ENCODE data around the gene TSPAN11. TPM values are rescaled to one million over a fixed set of nuclear protein-coding genes. Genes with fewer than 3 reads are reported as not detected.

TSPAN11 gene
- total RNA-seq, 4 donors from 2014 or later = 0.64 to 2.8 (median 1.3) TPM

DNA sequence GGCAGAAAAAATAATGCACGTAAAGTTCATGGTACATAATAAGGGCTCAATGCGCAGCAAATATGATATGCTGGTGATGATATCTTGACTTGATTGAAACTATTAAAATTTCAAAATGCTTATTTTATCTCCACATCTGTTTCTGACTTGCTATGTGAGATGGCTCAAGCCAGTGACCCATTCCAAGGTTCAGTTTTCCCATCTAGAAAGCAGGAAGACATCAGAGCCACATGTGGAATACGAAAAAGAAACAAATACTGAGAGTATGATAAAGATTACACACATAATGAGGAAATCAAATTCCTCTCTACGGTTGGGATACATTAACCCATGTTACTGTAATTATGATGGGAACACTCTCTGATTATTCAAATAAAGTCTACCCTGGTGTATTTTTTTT, 24.0 kb upstream of the TSPAN11 start:
- no peaks in the 10 kb centered on the region for H3K27me3 ChIP-seq
- no peaks in the 10 kb centered on the region for H3K36me3 ChIP-seq
- H3K4me1 ChIP-seq = peaks cover 5% of the 10 kb centered on the region
- no peak overlapping the region for H3K4me3 ChIP-seq
- H3K27ac ChIP-seq = no peak overlapping the region
- DNase-seq (ENCODE audit: low spot score in 2 of 2) = no peak
- TF ChIP-seq EP300 (IDR thresholded peaks at IDR 0.05) = no peak
- no peak for TF ChIP-seq POLR2AphosphoS5 (IDR thresholded peaks at IDR 0.05)
- TF ChIP-seq, protein P1, sequence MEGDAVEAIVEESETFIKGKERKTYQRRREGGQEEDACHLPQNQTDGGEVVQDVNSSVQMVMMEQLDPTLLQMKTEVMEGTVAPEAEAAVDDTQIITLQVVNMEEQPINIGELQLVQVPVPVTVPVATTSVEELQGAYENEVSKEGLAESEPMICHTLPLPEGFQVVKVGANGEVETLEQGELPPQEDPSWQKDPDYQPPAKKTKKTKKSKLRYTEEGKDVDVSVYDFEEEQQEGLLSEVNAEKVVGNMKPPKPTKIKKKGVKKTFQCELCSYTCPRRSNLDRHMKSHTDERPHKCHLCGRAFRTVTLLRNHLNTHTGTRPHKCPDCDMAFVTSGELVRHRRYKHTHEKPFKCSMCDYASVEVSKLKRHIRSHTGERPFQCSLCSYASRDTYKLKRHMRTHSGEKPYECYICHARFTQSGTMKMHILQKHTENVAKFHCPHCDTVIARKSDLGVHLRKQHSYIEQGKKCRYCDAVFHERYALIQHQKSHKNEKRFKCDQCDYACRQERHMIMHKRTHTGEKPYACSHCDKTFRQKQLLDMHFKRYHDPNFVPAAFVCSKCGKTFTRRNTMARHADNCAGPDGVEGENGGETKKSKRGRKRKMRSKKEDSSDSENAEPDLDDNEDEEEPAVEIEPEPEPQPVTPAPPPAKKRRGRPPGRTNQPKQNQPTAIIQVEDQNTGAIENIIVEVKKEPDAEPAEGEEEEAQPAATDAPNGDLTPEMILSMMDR (IDR thresholded peaks at IDR 0.05) = no peak
- no peak for TF ChIP-seq POLR2A (IDR thresholded peaks at IDR 0.05)
- 38% methylated on average over 4 of the region's 4 CpGs for WGBS
- H3K9me3 ChIP-seq = no peaks in the 10 kb centered on the region

DNA sequence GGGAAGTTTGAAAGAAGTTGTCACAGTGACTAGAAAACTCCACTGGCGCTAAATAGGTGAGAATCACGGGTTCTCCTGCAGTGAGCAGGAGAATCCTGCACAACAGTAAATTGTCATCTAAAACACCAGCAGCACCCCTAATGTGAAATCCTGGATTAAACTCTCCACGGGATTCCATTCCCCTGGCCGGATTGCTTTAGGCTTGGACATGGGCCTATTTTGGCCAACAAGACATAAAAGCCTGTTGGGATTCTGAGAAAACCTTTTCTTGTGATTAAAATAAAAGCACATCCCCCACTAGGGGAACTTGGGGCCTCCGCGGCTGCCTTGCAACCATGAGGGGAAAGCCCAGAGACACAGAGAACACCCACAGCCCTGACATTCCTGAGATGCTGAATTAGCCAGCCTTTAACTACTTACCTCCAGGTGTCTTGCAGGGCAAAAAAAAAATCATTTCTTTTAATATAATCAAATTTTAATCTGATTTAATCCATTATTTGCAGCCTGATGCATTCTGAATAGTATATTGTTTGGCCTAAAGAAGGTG, 21.0 kb upstream of the TSPAN11 start:
- 70% methylated on average over 6 of the region's 6 CpGs for WGBS
- H3K4me3 ChIP-seq = no peak overlapping the region
- TF ChIP-seq EP300 (IDR thresholded peaks at IDR 0.05) (no peak), POLR2A (IDR thresholded peaks at IDR 0.05) (no peak)
- DNase-seq (ENCODE audit: low spot score in 2 of 2) = no peak
- H3K9me3 ChIP-seq = no peaks in the 10 kb centered on the region
- H3K27ac ChIP-seq = no peak overlapping the region
- H3K36me3 ChIP-seq = no peaks in the 10 kb centered on the region
- no peaks in the 10 kb centered on the region for H3K27me3 ChIP-seq
- peaks cover 21% of the 10 kb centered on the region for H3K4me1 ChIP-seq

DNA sequence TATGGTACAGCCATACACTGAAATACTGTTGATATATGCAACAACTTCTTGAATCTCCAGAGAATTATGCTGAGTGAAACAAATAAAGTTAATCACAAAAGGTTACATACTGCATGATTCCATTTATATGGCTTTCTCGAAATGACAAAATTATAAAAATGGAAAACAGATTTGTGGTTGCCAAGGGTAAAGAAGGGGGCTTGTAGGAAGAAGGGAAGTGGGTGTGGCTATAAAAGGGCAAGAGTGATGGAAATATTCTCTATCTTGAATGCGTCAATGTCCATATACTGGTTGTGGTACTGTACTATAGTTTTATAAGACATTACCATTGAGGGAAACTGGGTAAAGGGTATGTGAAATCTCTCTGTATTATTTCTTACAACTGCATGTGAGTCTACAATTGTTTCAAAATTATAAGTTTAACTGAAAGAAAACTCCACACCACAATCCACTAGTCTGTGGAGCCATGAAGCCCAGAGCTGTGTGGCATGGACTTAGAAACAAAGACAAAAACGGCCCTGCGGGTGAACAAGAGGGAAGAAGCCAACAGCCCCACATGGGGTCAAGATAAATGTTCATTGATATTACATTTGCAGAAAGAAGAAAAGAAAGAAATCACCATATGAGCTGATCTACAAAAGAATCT, 18.3 kb upstream of the TSPAN11 start:
- DNase-seq (ENCODE audit: low spot score in 2 of 2) = no peak
- WGBS = 72% methylated on average over 4 of the region's 4 CpGs
- no peak for TF ChIP-seq POLR2A (IDR thresholded peaks at IDR 0.05)
- TF ChIP-seq, protein P1 (IDR thresholded peaks at IDR 0.05) = no peak
- TF ChIP-seq POLR2AphosphoS5 (IDR thresholded peaks at IDR 0.05) = no peak
- no peak for TF ChIP-seq EP300 (IDR thresholded peaks at IDR 0.05)
- no peaks in the 10 kb centered on the region for H3K9me3 ChIP-seq
- H3K4me1 ChIP-seq = peaks cover 24% of the 10 kb centered on the region
- H3K4me3 ChIP-seq = no peak overlapping the region
- H3K36me3 ChIP-seq = no peaks in the 10 kb centered on the region
- H3K27me3 ChIP-seq = no peaks in the 10 kb centered on the region
- H3K27ac ChIP-seq = peak overlapping the region; percentile 82

DNA sequence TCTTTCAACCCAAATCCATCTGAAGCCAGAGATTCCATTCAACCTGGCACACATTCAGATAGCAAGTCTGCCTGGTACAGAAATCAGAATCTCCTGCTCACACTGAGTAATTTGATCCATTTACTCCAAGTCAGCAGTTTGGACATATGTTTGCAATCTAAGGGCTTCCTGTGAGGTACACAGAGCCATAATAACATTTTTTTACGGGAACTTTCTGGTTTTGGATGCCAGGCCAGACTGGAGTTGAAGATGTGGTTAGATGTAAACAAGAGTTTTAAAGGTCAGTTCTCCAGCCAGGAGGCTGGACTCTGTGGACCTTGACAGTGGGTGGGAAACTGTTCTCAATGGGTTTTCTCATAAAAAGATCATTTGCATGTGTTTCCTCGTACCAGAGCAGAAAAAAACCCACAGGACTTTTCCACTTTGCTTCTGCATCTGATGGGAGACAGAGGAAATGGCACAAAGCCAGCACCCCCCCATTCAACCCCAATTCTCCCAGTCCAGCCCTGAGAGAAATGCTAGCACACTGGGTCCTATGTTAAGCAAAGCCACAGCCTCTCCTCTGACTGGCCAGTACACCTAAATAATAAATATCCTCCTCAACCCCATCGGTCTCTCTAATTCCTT, 17.7 kb upstream of the TSPAN11 start:
- no peak for DNase-seq (ENCODE audit: low spot score in 2 of 2)
- Histone ChIP-seq H3K4me1 (peaks cover 19% of the 10 kb centered on the region), H3K4me3 (peak overlapping the region; percentile 7), H3K9me3 (no peaks in the 10 kb centered on the region), H3K27ac (peak overlapping the region; percentile 82), H3K36me3 (no peaks in the 10 kb centered on the region), H3K27me3 (no peaks in the 10 kb centered on the region)
- 43% methylated on average over 3 of the region's 3 CpGs for WGBS
- TF ChIP-seq, protein P1 (IDR thresholded peaks at IDR 0.05) = no peak
- TF ChIP-seq POLR2A (IDR thresholded peaks at IDR 0.05) (no peak), EP300 (IDR thresholded peaks at IDR 0.05) (no peak), POLR2AphosphoS5 (IDR thresholded peaks at IDR 0.05) (no peak)

DNA sequence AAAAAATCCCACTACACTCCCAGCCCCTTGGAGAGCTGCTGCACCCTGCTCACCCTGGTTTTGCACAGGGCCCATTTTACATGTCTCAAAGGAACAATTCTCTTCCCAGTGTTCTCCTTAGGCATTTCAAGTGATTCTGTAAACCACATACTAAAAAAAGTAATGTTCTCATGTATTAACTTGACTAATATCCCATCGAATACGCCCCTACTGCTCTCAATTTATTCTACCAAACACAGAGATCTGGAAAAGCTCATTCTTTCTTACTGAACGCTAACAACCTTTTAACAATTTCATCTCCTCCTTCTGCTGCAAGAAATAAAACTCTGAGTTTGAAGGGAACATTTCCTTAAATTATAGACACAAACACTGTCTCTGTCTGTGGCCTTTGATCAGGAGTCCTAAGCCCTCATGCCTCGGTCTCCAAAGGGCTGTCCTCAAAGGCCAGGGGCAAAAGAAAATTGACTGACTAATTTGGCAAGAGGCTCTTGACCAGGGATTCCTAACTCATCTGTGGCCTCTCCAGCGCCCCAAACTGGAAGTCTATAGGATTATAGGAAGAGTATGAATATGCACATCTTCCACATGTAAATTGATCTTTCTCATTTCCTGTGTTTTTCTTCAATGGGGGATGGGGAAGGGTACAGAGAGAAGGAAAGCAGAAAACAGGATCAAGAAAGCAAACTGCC, 17.1 kb upstream of the TSPAN11 start:
- WGBS = 48% methylated on average over 5 of the region's 5 CpGs
- H3K9me3 ChIP-seq = no peaks in the 10 kb centered on the region
- H3K36me3 ChIP-seq = no peaks in the 10 kb centered on the region
- H3K27me3 ChIP-seq = no peaks in the 10 kb centered on the region
- H3K4me3 ChIP-seq = peak overlapping the region; percentile 7
- TF ChIP-seq POLR2AphosphoS5 (IDR thresholded peaks at IDR 0.05) (no peak), POLR2A (IDR thresholded peaks at IDR 0.05) (no peak), EP300 (IDR thresholded peaks at IDR 0.05) (no peak)
- TF ChIP-seq, protein P1 (IDR thresholded peaks at IDR 0.05) = no peak
- peaks cover 19% of the 10 kb centered on the region for H3K4me1 ChIP-seq
- peak overlapping the region; percentile 82 for H3K27ac ChIP-seq
- no peak for DNase-seq (ENCODE audit: low spot score in 2 of 2)

Data from suprapubic skin (tissue), 4 donors.